Activated CD4-positive, CD25-positive, alpha-beta regulatory T cell treated with anti-CD3 and anti-CD28 coated beads, Interleukin-2, amount 50 U/mL, for 16 hours (primary cell): ENCODE data around the gene ACSS1.

ENCODE experiments used
- DNase-seq: peaks from one replicate; pipeline ENCODE4 v3.0.0-alpha.2; 2020; ENCODE audit warnings: low read depth, low spot score

ACSS1 gene

DNA sequence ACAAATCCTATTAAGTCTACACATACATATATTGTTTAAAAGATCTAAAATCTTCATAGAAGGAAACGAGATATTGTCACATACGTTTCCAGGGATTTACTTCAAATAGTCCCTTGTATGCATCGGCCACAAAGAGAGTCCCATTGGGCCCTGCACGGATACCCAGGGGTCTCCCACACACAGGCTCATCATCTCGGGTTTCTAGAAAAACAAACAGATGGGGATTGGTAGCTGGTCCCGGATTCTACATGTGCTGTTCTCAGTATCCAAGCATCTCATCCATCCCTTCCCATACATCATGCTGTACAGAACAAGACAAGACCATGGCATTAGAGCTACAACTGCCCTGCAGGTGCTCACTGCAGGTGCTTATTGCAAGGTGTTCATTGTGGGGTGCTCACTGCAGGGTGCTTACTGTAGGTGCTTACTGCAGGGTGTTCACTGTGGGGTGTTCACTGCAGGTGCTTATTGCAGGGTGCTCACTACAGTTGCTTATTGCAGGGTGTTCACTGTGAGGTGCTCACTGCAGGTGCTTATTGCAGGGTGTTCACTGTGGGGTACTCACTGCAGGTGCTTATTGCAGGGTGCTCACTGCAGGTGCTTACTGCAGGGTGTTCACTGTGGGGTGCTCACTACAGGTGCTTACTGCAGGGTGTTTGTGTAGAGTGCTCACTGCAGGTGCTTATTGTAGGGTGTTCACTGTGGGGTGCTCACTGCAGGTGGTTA lies 86.4 kb downstream of the ACSS1 start:
- DNase-seq, result no peak

DNA sequence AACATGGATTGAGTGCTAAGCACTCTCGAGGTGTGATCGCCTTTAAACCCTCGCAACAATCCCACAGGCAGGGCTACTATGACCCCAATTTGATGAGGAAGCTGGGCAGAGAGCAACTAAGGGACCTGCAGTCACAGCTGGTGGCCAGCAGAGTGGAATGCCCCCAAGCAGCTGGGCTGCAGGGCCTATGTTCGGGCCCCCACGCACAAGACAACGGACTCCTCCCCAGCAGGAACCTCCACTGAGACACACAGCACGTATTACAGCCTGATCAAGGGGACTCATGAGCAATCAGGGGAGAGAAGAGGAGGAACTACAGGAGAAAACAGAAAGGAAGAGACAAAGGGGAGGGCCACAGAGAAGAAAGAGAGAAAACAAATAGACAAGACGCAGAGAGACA lies 87.2 kb downstream of the ACSS1 start:
- no peak for DNase-seq

DNA sequence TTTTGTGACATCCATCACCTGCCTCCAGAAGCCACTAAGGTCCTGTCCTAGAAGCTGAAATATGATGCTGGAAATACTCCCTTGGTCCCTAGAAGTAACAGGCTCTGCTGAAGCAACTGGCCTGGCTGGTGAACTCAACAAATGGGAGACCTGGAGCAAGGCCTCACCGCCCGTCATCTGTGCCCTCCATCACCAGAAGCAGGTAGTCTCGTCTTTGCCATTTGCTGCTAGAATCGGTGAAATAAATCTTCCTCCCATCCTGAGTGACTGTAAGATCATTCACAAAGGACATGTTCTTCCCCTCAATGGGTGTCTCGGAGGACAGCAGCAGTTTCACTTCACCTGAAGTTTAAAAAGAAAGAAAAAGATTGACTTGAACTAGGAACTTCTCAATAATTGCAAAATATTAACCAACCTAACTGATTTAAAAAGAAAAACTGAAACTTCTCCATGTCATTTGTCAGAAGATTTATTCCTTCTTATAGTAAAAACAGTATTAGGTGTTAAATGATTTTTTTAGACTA lies 87.8 kb downstream of the ACSS1 start:
- DNase-seq, result no peak

DNA sequence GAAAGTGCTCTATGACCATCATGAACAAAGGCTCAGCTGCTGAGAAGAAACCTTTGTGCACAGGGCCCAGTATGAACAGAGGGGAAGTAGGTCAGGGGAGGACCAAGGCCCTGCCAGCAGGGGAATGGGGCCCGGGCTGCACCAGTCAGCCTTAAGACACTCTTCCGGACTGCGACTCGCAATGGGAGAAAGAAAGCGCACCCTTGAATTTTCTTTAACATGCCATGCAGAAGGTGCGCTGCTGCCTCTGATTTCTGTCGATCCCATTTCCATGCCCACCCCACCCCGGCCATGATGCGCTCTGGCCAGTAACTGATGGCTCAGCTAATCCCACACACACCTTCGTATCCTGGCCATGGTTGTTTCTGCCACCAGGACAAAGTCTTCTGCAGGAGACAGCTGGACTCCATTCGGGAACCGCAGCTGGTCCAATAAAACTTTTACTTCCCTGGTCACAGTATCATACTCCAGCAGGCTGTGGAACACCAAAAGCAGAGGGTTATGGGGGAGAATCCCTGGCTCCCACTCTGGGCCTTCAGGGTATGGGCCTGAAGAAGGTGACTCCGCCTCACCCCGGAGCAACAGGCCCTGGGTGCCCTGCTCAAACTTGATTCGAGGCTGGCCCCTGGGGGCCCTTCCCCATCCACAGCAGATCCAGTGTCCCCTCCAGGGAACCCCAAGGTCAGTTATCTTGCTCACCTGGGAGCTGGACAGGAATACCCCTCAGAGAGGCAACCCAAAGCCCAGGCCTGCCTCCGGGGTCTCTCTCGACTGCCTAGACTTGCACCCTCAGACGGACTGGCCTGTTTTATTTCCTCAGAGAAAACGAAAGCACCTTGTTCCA lies 88.5 kb downstream of the ACSS1 start:
- no peak for DNase-seq

DNA sequence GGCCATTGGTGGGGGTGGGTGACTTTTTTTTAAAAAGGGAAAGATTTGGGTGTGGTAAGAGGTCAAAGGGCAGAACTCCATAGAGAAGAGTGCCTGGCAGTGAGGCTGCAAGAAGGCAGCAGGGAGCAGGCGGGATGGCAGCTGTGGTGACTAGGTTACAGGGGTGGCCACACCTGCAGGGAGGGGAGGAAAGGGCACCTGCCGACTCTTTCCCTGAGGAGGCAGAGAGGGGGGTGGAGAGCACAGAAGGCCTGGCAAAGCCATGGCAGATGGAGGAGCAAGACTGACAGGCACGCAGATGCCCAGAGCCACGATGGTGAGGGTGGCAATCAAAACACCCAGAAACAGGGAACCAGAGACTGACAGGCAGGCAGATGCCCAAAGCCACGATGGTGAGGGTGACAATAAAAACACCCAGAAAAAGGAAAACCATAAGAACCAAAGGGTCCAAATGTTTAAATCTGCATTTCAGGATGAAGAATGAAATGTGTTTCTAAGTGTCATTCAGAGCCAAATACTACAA lies 89.6 kb downstream of the ACSS1 start:
- DNase-seq, result no peak

DNA sequence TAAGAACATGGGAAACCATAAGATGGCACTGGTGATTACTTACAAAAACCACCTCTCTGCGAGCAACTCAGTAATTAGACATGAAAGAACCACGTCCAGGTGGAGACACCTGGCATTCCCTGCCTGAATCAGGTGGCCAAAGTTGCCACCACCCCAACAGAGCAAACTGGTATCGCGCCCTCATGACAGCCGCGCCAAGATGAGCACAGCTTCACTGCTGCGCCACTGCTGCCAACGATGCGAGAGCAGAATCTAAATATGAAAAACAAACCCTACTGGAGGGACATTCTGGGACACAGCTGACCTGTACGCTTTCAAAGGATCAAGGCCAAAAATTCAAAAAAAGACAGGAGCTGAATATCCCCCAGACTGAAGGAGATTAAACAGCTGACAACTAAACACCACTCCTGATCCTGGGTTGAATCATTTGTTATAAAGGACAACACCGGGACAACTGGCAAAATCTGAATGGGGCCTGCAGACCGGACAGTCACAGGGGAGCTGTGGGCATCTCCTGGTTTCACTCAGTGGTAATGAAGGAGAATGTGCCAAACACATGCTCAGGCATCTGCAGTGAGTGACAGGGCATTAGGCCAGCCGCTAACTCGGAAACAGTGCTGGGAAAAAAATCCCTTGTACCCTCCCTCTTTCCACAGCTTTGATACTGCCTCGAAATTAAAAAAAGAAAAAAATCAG lies 91.5 kb downstream of the ACSS1 start:
- no peak for DNase-seq

DNA sequence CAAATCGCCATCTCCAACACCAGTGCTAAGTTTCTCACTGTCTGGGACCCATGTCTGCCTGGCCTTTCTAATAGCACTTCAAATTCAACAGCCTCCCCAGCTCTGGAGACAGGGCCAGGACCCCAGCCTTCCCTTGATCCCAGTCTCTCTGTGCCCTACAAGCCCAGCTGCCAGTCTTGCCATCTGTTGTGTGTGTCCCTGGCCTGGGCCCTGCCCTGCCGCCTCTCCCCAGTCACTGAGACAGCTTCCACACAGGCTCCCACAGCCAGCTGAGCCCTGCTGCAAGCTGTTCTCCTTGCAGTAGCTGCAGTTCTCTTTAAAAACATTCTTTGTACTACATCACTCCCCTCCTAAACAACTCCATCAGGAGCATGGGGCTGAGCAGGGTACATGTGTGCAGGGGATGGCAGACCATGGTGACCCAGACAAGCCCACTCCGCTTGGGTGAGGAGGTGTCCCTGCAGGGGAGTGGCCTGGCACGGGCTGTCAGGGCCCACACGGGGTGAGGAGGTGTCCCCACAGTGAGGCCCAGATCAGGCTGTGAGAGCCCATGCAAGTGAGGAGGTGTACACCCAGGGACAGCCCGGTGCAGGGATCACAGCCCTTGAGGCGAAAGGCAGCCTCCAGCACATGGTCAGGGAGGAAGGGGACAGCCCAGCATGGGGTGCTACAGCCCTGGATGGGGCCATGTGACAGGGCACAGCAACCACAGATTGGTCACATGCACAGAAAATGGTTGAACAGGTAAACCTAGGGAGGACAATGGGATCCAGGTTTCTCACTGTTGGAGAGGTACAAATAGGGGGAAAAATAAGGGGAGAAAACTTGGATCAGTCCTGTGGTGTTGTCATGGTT lies 92.6 kb downstream of the ACSS1 start:
- no peak for DNase-seq

DNA sequence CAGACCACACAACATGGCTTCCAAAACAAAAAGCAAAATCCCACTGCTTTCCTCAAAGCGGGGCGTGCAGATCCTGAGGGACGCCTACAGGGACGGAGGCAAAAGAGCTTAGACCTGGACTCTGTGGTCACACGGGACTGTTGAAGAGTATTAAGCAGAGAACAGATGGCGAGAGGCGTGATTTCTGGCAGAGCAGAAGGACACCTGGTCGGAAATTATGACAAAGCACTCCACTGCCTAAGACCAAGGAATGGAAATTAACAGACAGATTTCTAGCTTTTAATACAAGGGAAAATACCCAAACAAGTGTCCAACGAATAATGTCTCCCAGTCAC lies 93.5 kb downstream of the ACSS1 start:
- DNase-seq, result no peak

DNA sequence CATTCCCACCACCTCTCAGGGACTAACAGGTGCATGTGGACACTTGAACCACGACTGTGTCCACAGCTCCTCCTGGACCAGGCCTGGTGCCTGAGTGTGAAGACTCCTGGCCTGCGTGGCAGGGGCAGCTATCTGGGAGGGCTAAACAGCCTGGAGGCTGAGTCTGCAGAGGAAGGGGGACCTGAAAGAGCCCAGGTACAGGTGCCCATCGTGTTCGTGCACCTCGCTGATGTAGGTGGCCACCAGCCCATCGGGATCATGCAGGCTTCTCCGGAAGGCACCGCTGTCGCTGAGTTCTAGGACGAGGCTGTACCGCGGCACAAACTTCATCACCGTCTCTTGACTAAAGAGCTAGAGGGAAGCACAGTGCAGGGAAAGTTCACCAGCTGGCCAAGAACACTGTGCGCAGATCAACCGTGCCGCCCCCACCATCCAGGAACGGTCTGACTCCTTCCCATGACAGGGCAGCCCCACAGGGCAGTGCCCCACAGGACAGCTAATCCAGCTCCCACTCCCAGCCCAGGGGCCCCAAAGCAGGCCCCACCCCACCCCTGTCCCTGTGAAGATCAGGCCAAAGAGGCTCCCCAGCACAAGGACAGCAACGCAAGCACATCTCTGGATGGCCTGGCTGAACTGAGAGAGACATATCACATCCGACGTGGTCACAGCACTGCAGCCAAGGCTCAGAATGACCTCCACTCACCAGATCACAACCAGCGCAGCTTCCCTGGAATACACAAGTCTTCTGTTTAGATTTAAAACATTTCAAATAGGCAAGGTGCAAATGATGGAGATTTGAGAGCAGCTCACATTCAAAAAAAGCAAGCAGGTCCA lies 94.0 kb downstream of the ACSS1 start:
- DNase-seq, result no peak

DNA sequence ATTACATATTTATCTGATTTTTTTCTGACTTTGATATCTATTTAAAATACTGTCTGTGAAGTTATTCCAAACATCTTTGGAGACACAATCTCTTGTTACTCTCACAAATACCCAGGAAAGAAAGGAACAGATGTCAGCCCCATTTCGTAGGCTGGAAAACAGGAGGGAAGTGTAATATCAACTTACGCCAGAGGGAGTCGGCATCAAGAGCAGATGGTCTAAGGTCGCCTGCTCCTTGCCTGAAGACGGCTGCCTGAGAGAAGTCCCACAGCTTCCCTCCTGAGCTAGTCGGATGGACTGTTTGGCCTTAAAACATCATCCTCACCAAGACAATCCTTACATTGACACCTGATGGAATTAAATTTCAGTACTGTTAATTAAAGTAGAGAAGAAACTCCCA lies 95.4 kb downstream of the ACSS1 start:
- no peak for DNase-seq

DNA sequence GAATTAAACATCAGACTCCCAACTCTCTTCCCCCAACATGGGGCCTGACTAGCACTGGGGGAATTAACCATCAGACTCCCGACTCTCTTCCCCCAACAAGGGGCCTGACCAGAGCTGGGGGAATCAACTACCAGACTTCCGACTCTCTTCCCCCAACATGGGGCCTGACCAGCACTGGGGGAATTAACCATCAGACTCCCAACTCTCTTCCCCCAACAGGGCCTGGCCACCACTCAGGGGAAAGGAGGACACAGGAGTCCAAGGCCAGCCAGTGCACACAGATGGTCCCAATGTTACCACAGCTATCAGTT lies 95.8 kb downstream of the ACSS1 start:
- no peak for DNase-seq

DNA sequence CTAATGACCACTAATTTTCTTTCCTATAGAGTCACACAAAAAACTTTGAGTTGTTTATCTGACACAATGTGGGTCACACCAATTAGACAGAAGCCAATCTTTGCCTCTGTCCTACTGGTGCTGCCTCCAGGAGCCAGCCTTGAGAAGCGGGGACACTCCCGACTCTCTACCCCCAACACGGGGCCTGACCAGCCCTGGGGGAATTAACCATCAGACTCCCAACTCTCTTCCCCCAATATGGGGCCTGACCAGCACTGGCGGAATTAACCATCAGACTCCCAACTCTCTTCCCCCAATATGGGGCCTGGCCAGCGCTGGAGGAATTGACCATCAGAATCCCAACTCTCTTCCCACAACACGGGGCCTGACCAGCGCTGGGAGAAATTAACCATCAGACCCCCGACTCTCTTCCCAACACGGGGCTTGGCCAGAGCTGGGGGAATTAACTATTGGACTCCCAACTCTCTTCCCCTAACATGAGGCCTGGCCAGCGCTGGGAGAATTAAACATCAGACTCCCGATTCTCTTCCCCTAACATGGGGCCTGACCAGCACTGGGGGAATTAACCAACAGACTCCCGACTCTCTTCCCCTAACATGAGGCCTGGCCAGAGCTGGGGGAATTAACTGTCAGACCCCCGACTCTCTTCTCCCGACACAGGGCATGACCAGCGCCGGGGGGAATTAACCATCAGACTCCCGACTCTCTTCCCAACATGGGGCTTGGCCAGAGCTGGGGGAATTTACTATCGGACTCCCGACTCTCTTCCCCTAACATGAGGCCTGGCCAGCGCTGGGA lies 96.4 kb downstream of the ACSS1 start:
- no peak for DNase-seq

DNA sequence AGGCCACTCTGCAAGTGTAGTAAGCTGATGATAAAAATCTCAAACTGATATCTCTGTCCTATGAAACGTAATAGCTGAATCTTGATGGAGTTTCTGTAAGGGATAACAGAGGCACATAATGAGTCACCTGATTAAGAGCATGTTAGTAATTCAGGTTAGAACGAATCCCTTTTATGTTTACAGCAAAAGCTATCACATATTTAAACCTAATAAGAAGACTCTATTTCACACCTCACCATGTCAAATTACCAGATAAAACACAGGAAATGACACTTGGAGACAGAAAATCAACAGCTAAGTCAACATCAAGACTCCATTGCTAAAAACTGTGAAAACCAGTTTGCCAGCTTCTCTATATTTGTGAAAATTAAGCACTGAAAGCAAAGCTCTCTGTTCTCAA lies 97.1 kb downstream of the ACSS1 start:
- no peak for DNase-seq

DNA sequence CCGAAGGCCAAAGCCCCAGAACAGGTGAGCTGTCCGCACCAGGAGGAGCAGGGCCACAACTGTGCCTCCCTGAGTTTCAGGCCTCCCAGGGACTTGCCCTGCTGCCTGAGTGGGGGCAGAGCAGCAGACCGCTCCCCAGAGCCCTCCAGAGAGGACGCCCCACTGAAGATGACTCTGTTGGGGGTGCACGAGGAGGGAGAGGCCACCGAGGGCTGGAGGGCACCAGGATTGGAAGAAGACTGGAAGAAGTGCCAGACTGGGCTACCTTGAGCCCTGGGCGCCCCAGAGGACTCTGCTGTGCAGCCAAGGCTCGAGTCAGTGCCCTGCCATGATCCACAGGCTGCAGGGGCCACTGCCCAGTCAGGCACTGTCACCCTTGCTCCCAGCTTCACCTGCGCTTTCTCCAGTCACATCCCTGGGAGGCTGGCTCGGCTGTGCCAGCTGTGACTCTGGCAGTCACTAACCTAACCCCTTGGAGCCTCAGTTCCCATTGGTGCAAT lies 97.6 kb downstream of the ACSS1 start:
- DNase-seq, result no peak

DNA sequence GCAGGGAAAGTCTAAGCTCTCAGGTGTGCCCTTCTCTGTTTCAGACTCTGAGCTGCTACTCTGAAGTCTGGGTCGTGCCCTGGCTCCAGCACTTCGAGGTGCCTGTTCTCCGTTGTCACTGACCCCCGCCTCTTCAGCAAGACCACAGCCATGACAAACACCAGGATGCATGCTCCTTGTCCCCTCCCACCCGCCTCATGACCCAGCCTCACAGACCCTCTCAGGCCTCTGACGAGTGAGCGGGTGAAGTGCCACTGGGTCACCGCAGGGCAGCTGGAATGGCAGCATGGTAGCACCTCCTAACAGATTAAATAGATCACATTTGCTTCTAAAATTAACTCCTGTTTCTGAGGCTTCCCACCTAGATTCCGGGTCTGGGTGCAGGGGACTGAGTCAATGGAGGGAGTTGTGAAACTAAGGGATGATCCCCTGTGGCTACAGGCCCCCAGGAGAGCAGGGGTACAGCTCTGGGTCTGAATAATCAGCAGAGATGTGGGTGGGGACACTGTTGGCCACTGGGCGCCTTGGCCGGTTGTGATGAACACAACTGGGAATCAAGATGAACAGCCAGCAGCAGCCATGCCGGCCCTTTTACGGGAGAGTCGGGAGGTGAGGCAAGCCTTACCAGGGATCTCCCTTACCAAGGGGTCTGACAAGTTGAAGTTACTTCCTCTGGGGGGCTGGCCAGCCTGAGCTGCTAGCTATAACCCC lies 98.2 kb downstream of the ACSS1 start:
- DNase-seq, result no peak

DNA sequence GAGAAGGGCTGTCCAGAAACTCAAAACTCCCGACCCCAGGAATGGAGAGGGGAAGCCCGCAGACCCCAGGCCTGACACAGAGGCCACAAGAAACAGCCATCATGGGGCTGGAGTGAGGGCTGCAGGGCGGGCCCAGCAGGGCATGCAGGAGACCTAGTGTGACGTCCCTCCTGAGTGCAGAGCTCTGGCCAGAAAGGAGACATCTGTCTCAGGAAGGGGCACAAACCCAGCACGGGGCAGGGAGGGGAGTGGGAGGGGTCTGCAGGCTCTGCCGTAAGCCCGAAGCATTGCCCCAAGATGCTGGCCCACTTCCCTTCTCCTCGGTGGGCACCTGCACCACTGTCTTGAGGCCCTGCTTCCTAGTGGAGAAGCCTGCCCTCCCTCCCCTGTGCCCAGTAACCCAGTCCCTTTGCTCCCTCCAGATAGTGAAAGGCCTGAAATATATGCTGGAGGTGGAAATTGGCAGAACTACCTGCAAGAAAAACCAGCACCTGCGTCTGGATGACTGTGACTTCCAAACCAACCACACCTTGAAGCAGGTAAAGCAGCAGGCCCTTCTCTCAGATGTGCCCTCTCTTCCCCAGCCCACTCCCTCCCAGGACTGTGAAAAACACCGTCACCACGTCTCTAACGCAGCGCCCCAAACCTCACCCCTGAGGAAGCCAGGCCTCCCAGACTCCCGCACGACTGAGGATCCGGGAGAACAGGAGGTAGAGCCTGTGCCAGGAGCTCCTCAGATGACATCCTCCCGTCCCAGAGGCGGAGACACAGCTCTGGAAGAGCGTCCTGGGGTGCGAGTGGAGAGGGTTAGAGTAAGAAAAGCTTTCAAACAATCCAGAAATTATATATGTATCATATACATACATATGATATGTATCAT lies 99.2 kb downstream of the ACSS1 start:
- DNase-seq, result no peak

DNA sequence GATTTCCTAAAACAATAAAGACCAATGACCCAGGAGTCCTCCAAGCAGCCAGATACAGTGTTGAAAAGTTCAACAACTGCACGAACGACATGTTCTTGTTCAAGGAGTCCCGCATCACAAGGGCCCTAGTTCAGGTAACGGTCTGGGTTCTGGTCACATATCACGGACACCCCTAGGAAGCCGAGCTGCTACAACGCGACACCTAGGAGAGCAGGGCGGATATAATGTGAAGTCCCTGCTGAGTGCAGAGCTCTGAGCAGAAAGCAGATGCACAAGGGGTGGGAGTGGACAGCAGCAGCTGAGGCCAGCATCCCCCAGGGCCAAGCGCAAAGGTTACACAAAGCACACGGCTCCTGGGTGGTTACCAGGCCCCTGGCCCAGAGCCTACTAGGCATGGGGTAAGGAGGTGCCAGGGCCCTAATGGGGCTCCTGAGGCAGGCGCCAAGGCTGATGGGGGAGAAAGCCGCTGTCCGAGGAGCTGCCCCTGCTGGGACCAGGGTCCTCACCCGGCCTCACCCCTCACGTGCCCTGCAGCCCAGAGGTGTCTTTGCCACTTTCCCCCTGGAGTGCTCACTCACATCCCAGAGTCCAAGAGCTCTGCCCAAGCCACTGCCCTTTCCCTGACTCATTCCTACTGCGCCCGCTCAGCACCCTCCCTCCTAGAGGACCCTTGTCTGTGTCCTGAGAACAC lies 100.5 kb downstream of the ACSS1 start:
- DNase-seq, result no peak
